Measurements from ENCODE around the gene ITIH5.

- TF ChIP-seq CTCF (IDR thresholded peaks at IDR 0.05) (no peak), POLR2A (IDR thresholded peaks at IDR 0.05) (no peak)
Observed at GRCh38 chr10:7520507-7521485, 146.0 kb downstream of the ITIH5 start.
